COLO829 (cell line): ENCODE data around the gene INO80E.
A peak's percentile ranks its signal among the peaks of the same experiment; 100 is the strongest.
"Not testable (repeated sequence)": the region's sequence is repeated elsewhere in the genome, so short reads cannot be mapped to it uniquely, and the experiment has no call there.

Experiments used
- DNase-seq: peaks from one replicate; pipeline ENCODE4 v3.0.0; 2012; ENCODE audit warnings: low spot score

Gene INO80E

DNA sequence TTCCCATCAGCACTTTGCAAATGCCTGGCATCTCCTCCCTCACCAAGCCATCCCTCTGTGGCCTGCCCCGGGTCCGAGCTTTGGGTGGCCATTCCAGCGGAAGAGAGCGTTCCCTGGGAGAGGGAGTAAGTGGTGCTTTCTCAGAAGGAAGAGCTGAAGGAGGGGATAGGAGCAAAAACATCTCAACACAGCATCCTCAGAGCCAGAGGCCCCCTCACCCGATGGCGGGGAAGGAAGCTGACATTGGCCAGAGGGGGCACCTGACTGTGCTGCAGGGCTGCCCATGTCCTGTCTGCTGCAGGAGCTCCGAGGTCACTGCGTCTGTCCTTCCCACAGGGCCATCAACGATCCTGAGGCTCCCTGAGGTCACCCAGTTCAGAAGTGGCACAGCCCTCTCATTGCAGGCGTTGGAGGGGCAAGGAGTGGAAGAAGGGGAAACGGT, 35.5 kb downstream of the INO80E start:
- no peak for DNase-seq

DNA sequence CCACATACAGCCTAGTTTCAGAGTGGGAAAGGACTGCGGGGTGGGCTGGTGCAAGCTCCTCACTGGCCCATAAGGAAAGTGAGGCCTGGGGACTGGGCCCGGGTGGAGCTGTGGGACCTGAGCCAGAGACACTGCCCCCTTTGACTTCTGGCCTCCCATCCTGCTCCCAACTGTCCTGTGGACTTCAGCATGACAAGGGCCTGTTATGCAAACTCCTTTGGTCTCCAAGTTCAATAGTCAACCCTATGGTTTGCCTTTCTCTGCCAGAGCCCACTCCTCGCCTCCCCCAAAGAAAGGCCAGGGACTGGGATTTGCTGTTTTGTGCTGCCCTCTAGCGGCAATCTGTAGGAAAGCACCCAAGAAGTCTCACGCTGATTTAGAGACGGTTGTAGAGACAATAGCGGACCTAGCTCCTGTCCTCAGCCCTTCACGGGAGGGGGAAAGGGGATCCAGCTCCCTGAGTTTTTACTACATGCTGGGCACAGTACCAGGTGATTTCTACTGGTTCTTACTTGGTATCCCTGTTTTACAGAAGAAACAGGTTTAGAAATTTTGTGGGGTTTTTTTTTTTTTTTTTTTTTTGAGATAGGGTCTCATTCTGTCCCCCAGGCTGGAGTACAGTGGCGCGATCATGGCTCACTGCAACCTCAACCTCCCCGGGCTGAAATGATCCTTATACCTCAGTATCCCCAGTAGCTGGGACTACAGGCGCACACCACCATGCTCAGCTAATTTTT, 36.2 kb downstream of the INO80E start:
- DNase-seq, result no peak

DNA sequence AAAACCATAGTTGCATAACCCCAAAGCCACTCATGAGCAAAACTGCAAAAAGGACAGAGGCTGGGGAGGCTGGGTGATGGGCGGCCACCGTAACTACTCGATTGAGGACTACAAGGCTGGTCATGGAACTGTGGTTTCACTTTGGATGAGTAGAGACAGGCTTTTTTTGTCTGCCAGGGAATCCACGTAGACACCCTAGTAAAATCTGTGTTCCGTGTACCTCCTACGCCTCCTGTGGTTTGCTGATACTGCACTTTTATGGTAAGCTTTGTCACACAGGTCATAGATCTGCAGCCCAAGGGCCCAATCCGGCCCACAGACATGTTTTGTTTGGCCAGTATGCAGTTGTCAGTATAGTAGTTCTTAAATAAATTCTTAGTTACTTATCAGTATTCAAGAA, 37.2 kb downstream of the INO80E start:
- no peak for DNase-seq

DNA sequence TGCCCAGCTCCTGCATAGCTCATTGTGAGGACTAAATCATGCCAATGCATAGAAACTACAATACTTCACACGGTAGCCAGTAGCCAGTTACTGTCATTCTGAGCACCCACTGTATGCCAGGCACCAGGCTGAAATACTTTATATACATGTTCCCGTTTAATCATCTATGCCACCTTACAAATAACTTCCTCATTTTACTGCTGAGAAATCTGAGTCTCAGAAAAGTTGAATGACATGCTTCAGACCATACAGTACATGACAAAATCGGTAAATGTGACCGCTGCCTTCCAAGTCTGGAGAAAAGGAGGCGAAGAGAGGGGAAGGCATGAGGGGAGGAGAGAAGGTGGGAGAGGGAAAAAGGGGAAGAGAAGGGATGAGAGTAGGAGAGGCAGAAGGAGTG, 44.2 kb downstream of the INO80E start:
- DNase-seq, result no peak

DNA sequence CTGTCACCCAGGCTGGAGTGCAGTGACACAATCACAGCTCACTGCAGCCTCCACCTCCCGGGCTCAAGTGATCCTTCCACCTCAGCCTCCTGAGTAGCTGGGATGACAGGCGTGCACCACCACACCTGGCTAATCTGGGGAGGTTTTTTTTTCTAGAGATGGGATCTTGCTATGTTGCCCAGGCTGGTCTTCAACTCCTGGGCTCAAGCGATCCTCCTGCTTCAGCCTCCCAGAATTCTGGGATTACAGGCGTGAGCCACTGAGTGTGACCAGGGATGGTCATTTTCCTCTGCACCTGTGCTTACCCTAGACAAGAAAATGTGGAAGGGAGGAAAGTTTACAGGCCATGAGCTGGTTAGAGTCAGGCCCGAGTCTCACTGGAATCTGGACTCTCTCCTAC, 44.6 kb downstream of the INO80E start:
- DNase-seq, result not testable (repeated sequence)

DNA sequence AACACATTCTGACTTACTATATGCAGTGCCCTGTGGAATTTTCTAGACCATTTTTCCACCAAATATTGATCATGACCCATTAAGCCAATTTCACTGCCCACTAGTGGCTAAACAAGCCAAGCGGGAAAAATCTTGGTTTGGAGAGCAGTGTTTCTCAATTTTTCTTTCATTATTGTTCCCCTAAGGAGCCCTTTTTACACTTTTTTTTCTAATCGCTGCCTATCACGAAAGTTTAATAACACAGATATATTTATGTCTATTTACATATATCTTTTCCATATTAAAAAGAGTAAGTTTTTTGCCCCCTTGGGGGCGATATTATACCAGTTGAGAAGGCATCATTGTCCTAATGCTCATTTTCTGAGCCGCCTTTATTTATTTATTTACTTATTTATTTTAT, 45.8 kb downstream of the INO80E start:
- no peak for DNase-seq

DNA sequence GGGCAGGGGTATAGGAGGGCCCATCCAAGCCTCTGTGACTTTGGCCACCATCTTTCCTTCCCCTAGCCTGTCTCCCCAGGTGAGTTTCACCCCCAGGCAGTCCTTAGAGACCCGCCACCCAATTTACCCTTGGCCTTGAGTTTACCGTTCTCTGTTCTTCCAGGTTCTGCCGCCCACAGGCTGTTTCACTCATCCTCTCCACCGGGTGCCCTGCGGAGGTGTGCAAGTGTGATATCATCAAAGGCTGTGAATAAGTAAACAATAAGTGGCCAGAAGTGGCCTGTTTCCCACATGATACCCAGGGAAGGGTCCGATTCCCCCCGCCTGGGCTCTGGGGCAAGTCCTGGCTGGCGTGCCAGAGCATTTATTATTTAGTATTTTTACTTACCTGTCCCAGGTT, 50.1 kb downstream of the INO80E start:
- DNase-seq, result no peak

DNA sequence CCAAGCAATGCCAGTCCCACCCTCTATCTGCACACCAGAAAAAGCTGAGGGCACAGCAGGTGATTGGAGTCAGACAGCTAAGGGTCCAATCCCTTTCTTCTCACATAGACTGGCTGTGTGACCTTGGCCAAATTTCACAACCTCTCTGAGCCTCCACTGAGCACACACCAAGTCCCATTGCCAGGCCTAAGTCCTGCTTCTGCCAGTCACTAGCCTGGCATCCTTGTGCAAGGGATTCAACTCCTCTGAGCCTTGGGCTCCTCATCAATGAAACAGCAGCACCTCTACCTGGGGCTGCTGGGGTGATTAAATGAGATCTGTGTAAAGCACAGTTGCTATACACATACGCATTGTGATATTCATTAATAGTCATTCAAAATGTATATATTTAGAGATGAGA, 50.5 kb downstream of the INO80E start:
- no peak for DNase-seq

DNA sequence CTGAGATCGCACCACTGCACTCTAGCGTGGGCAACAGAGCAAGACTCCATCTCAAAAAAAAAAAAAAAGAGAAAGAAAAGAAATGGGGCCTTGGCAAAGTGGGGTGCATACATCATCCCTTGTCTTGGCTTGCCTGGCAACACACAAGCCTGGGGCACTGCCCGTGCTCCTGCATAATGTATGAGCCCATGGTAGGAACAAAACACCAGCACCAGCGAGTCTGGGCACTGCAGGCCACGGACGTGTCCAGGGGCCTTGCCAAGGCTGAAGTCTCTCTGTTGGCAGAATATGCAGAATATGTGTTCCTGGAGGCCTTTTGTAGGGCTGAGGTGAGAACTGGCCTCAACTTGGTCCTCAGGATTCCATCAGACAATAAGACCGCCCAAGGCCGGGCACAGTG, 53.8 kb downstream of the INO80E start:
- DNase-seq, result no peak

DNA sequence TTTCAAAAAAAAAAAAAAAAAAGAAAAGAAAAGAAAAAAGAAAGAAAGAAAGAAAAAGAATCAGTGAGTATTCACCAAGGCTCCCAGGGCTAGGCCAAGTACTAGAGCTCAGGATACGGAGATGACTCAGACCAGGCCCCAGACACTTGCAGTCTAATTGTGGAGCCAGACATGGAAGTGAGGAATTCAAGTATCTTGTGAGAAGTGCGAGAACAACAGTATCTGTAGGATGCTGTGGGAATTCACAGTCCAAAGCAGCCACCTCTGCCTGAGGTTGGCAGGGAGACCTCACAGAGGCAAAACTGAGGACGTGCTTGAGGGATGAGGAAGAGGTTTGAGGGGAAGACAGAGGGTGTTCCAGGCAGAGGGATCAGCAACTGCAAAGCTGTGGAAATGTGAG, 55.5 kb downstream of the INO80E start:
- peak; percentile 36 for DNase-seq

DNA sequence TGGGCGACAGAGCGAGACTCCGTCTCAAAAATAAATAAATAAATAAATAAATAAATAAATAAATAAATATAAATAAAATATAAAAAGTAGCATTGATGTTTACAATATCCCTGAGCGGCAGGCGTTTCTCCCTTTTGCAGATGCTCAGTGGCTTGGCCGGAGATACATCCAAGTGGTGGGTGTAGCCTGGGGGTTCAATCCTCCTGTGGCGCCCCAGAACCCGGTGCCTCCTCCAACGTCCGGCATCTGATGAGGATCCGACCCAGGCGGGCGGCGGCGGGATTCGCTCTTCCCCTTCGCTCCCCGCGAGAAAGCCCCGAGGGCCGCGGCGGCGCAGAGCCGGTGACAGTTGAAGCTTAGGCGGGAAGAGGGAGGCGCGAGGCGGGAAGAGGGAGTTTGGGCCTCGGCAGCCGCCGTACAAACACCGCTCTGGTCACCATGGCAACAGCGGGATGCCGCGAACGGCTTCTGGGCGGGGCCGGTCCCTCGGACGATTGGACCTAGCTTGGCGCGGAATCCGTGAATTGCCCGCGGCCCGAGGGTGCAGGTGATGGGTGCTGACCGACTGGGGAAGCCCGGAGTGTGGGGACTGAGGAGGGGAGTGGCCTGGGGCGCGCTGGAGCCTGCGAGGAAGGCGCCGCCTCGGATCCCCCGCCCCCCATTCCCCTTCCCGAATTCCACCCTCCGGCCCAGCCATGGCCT, 56.8 kb downstream of the INO80E start:
- peak; percentile 99 for DNase-seq

DNA sequence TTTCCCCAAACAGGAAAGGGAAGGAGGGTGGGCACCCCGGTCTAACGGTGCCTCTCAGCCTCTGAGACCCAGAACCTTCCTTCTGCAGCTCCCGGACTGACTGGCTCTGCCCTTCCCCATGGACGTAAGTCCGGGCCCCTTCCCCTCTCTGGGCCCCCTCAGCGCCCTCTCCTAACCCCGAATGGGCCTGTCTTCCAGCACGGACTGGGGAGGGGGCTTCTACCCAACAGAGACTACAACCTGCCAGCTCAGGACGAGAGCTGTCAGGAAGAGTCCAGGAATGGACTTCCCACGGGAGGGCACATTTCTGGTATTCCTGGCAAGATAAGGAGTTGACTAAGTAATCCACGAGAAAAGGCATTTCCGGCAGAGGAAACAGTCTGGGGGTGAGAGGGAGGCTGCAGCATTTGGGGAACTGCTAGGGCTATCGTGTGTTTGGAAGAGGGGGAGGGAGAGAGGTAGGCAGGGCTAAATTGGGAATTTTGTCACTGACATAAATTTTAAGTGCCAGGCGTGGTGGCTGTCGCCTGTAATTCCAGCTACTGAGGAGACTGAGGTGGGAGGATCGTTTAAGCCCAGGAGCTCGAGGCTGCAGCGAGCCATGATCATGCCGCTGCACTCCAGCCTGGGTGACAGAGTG, 57.5 kb downstream of the INO80E start:
- DNase-seq, result peak; percentile 92

DNA sequence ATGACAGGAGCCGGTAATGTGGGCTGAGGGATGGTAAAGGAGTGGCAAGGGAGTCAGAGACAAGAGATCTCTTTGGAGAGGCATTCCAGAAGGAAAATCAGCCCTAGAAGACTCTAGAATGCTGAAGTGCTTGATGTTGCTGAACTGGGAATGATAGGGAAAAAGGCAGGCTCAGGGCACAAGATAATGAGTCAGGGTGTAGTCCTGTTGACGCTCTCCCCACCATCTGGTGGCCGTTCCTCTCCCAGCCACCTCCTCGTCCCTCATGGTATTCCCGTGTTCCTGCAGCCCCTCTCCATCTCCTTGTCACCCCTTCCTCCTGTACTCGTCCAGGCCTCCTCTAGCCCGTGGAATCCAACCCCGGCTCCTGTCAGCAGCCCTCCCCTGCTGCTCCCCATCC, 58.4 kb downstream of the INO80E start:
- no peak for DNase-seq

DNA sequence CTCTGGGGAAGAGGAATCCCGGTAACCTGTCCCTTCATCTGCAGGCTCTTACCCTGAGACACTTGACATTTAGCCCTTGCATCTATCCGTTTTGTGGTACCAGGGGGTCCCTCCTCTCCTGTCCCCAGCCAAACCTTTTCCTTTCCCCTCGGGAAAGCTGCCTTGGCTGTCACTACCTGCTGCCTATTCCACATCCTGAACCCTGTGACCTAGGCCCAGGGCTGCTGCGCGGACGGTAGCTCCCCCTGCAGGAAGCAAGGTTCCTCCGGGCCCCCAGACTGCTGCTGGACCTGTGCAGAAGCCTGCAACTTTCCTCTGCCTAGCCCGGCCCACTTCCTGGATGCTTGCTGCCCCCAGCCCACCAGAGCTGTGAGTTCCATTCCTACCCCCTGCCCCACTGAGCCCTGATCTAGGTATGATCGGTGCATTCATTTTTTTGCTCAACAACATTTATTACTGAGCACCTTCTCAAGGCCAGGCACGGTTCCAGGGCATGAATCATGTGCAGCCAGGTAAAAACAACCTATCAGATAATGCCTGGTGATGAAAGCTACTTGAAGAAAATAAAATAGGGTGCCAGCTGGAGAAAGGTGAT, 59.0 kb downstream of the INO80E start:
- DNase-seq, result no peak
